Endodermal cell (in vitro differentiated cells): Measurements from ENCODE around the gene TBC1D9B. TPM values are rescaled to one million over a fixed set of nuclear protein-coding genes. Genes with fewer than 3 reads are reported as not detected.

Experiments used
- DNase-seq: peaks from one replicate; pipeline ENCODE4 v3.0.0-alpha.2; 2017
- H3K27ac ChIP-seq: 2 replicates; pipeline ENCODE4 v1.5.1; 2013; ENCODE audit warnings: mild to moderate bottlenecking, low read depth, low read length, moderate library complexity
- H3K27me3 ChIP-seq: 2 replicates; pipeline ENCODE4 v1.6.1; 2013; ENCODE audit warnings: mild to moderate bottlenecking, low read length, moderate library complexity; ENCODE audit not compliant: insufficient read depth, control insufficient read depth, poor library complexity, severe bottlenecking
- H3K36me3 ChIP-seq: 2 replicates; pipeline ENCODE4 v1.7.0; 2013; ENCODE audit warnings: mild to moderate bottlenecking, low read length, moderate library complexity; ENCODE audit not compliant: control insufficient read depth, insufficient read depth
- H3K4me1 ChIP-seq: one replicate; pipeline ENCODE4 v1.7.0; 2013; ENCODE audit warnings: low read length; ENCODE audit not compliant: control insufficient read depth, insufficient read depth
- H3K4me3 ChIP-seq: 2 replicates; pipeline ENCODE4 v1.5.1; 2013; ENCODE audit warnings: mild to moderate bottlenecking, low read length, moderate library complexity
- H3K9ac ChIP-seq: 2 replicates; pipeline ENCODE4 v1.6.1; 2013; ENCODE audit warnings: mild to moderate bottlenecking, low read length, moderate library complexity; ENCODE audit not compliant: poor library complexity, severe bottlenecking; ENCODE audit errors: extremely low read depth
- H3K9me3 ChIP-seq: 2 replicates; pipeline ENCODE4 v1.6.1; 2013; ENCODE audit warnings: mild to moderate bottlenecking, low read length, moderate library complexity; ENCODE audit not compliant: control insufficient read depth
- H3K27ac Mint-ChIP-seq: 2 replicates; pipeline ENCODE4 v1.8.0; 2020; ENCODE audit warnings: mixed read lengths
- H3K27me3 Mint-ChIP-seq: 2 replicates; pipeline ENCODE4 v1.8.0; 2021; ENCODE audit warnings: mild to moderate bottlenecking, mixed read lengths; ENCODE audit not compliant: insufficient read depth
- H3K36me3 Mint-ChIP-seq: 2 replicates; pipeline ENCODE4 v1.8.0; 2020; ENCODE audit warnings: low read depth, mixed read lengths
- H3K4me1 Mint-ChIP-seq: 2 replicates; pipeline ENCODE4 v1.8.0; 2020; ENCODE audit warnings: mixed read lengths
- H3K4me3 Mint-ChIP-seq: 2 replicates; pipeline ENCODE4 v1.8.0; 2020; ENCODE audit warnings: mild to moderate bottlenecking, moderate library complexity, mixed read lengths
- H3K9me3 Mint-ChIP-seq: 2 replicates; pipeline ENCODE4 v1.8.0; 2020; ENCODE audit warnings: mild to moderate bottlenecking, mixed read lengths
- WGBS, 2 experiments: methylation state at CpG; one replicate each; pipeline versions ENCODE4 v1.1.5 to v1.1.7; 2013; ENCODE audit warnings: missing lambda C conversion rate in 2 of 2, mixed read lengths in 1 of 2; ENCODE audit not compliant: insufficient coverage in 1 of 2, insufficient read length in 1 of 2; 5-methylcytosine and 5-hydroxymethylcytosine counted together
- total RNA-seq, 2 donors: library from RNA; stranded (reverse); fragmentation: NEBNext Ultra II Directional in 1 of 2; extraction: Animal tissue kit (Norgen Biotek cat#: 25700) in 1 of 2; gene quantifications; 2 replicates in 1 of 2; 3 replicates in 1 of 2; pipeline ENCODE4 v1.2.1, GENCODE V29; 2021
- TF ChIP-seq, protein P1 (sequence below): fragments of 200-600 bp; sonication (generic); conservative IDR thresholded peaks from 2 replicates; pipeline ENCODE4 v1.5.0; 2021; ENCODE audit warnings: antibody characterized with exemption, mild to moderate bottlenecking

The TBC1D9B gene
- total RNA-seq, 2 donors from 2014 or later: 118 to 127 TPM

GRCh38 chr5:179817890-179818745, 89.6 kb downstream of the TBC1D9B start:
- H3K27me3 ChIP-seq: no peaks in the 10 kb centered on the region
- H3K27ac ChIP-seq: no peak overlapping the region
- DNase-seq: no peak
- H3K4me1 Mint-ChIP-seq: peaks cover 29% of the 10 kb centered on the region
- peaks cover 23% of the 10 kb centered on the region for H3K36me3 ChIP-seq
- H3K27ac Mint-ChIP-seq: peak overlapping the region; percentile 92
- H3K36me3 Mint-ChIP-seq: peaks cover 26% of the 10 kb centered on the region
- WGBS, 2 experiments: 82 to 83% methylated on average over 2 to 14 of the region's 14 CpGs
- H3K4me3 Mint-ChIP-seq: peak overlapping the region; percentile 48
- peaks cover 4% of the 10 kb centered on the region for H3K27me3 Mint-ChIP-seq
- no peak overlapping the region for H3K4me3 ChIP-seq
- no peak overlapping the region for H3K9ac ChIP-seq
- H3K9me3 Mint-ChIP-seq: no peaks in the 10 kb centered on the region
- H3K4me1 ChIP-seq: peaks cover 22% of the 10 kb centered on the region
- TF ChIP-seq, protein P1, sequence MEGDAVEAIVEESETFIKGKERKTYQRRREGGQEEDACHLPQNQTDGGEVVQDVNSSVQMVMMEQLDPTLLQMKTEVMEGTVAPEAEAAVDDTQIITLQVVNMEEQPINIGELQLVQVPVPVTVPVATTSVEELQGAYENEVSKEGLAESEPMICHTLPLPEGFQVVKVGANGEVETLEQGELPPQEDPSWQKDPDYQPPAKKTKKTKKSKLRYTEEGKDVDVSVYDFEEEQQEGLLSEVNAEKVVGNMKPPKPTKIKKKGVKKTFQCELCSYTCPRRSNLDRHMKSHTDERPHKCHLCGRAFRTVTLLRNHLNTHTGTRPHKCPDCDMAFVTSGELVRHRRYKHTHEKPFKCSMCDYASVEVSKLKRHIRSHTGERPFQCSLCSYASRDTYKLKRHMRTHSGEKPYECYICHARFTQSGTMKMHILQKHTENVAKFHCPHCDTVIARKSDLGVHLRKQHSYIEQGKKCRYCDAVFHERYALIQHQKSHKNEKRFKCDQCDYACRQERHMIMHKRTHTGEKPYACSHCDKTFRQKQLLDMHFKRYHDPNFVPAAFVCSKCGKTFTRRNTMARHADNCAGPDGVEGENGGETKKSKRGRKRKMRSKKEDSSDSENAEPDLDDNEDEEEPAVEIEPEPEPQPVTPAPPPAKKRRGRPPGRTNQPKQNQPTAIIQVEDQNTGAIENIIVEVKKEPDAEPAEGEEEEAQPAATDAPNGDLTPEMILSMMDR: no peak
- H3K9me3 ChIP-seq: no peaks in the 10 kb centered on the region

- TF ChIP-seq, protein P1: no peak
- H3K27me3 Mint-ChIP-seq: peaks cover 4% of the 10 kb centered on the region
- H3K27ac Mint-ChIP-seq: no peak overlapping the region
- no peak for DNase-seq
- H3K4me1 ChIP-seq: peaks cover 20% of the 10 kb centered on the region
- H3K4me1 Mint-ChIP-seq: peaks cover 23% of the 10 kb centered on the region
- no peak overlapping the region for H3K9ac ChIP-seq
- no peaks in the 10 kb centered on the region for H3K9me3 ChIP-seq
- no peaks in the 10 kb centered on the region for H3K27me3 ChIP-seq
- peaks cover 25% of the 10 kb centered on the region for H3K36me3 Mint-ChIP-seq
- no peak overlapping the region for H3K4me3 ChIP-seq
- peak overlapping the region; percentile 48 for H3K4me3 Mint-ChIP-seq
- H3K9me3 Mint-ChIP-seq: no peaks in the 10 kb centered on the region
- H3K27ac ChIP-seq: no peak overlapping the region
- peaks cover 29% of the 10 kb centered on the region for H3K36me3 ChIP-seq
- WGBS, 2 experiments: 88% methylated on average over 3 to 8 of the region's 8 CpGs
Observed at GRCh38 chr5:179817470-179817840, 90.2 kb downstream of the TBC1D9B start.

- peaks cover 34% of the 10 kb centered on the region for H3K36me3 ChIP-seq
- WGBS, 2 experiments: 11 to 16% methylated on average over 16 to 72 of the region's 72 CpGs
- H3K9me3 ChIP-seq: no peaks in the 10 kb centered on the region
- Mint-ChIP-seq H3K4me1 (peaks cover 18% of the 10 kb centered on the region), H3K27me3 (peaks cover 4% of the 10 kb centered on the region), H3K9me3 (no peaks in the 10 kb centered on the region), H3K27ac (no peak overlapping the region), H3K36me3 (peaks cover 28% of the 10 kb centered on the region), H3K4me3 (peak overlapping the region; percentile 48)
- TF ChIP-seq, protein P1: no peak
- H3K27me3 ChIP-seq: no peaks in the 10 kb centered on the region
- no peak overlapping the region for H3K4me3 ChIP-seq
- H3K9ac ChIP-seq: no peak overlapping the region
- DNase-seq: peak; percentile 70
- H3K4me1 ChIP-seq: peaks cover 16% of the 10 kb centered on the region
- no peak overlapping the region for H3K27ac ChIP-seq
Observed at GRCh38 chr5:179816796-179817469, 90.8 kb downstream of the TBC1D9B start.
